GM15510 (cell line): Measurements from ENCODE around the gene FARP1.

Experiments used
- POLR2A ChIP-seq: IDR thresholded peaks from 3 replicates; pipeline ENCODE4 v1.6.1; 2011; ENCODE audit warnings: borderline replicate concordance; ENCODE audit not compliant: insufficient read length; ENCODE audit errors: extremely low read depth

The FARP1 gene

DNA sequence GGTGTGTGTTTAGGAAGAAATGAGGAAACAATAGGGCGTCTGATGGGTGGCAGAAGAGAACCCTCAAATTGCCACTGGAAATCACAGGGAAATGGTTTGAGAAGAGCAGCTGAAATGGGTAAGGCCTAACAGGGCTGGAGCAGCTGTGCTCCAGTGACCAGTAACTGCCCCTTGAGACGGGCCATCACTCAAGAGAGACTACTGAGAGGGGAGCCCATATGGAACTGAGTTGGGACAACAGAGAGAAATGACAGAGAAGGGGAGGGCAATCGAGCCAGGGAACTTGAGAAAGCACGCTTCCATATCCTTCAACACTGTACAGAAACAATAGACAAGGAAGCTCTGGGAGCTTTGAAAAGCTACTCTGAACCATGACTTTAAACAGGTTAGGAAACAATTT is 209.3 kb downstream of the FARP1 start:
- no peak for TF ChIP-seq POLR2A

DNA sequence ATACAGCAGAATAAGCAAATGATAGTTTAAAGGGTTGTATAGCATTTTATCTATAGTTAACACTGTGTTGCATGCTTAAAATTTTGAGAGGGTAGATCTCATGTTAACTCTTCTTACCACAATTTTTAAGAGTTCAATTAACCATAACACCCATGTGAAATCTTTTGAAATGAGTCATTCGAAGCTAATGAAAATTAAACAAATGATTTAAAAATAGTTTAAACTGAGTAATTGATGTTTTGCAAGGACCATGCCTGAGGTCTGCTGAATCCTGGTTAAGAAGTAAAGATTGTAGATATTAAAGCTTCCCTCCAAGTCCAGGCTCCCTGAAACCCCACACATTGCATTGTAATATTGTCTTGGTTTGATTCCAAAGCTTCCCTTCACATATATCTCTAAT is 210.9 kb downstream of the FARP1 start:
- TF ChIP-seq POLR2A, result no peak

DNA sequence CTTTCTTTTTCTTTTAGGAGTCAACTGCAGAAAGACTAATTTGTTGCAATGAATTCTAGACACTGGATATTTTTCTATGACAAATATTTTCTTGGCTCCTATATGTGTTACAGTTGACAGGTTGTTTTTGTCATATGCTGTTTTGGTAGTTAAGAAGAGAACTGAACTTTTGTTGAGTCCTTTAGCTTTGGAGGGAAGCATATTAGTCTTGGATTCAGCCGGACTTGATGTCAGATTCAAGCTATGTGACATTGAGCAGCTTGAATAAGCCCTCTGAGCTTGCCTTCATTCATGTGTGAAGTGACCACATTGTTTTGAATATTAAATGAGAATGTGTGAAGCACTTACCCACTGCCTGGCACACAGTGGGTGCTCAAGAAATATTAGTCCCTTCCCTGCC is 216.0 kb downstream of the FARP1 start:
- no peak for TF ChIP-seq POLR2A

DNA sequence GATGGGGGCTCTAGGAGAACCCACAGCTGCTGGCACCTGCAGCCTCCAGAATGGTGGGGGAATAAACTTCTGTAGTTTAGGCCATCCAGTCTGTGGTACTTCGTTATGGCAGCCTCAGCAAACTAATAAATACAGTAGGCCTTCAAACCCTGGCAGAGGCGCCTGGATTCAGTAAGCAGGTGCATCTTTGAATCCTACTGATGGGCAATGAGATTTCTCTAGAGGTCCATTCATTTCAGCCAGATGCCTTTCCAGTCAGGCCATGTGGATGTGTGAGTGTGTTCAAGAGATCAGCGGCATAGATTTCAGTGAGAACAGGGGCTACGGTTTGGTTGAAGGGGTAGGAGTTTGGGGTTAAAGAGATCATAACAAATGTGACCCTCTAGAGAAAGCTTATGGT is 217.7 kb downstream of the FARP1 start:
- TF ChIP-seq POLR2A, result no peak

DNA sequence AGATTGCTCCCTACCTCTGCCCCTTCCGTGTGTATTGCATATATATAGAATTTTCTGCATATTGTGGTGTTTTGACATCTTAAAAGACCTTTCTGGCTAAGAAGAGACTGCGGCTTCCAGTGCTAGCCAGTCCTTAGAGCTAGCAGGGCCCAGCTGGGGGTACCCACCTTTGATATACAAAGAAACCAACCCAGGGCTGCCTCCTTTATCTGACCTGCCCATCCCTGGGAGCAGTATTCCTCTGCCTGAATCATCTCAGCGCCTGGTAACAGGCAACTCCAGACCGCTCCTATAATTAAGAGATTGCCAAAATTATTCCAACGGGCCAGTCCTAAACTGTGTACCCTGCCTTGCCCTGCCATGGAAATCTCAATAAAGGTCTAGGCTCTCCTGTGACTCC is 220.4 kb downstream of the FARP1 start:
- TF ChIP-seq POLR2A, result no peak

DNA sequence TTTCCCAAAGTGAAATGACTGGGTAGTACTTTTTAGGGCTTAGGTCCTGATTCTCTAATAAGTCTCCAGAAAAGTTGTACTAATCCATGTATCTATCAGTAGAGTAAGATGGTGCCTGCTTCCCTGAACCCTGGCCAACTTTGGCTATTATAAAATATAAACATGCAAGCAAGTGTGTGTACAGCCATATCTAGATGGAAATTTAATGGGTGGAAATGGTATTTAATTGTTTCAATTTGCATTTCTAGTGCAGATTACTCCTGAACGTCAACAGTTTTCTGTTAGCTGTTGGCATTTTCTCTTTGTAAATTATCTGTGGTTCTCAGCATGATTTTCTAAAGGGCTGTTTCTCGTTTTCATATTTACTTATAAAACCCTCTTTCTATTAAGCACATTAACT is 221.3 kb downstream of the FARP1 start:
- no peak for TF ChIP-seq POLR2A

DNA sequence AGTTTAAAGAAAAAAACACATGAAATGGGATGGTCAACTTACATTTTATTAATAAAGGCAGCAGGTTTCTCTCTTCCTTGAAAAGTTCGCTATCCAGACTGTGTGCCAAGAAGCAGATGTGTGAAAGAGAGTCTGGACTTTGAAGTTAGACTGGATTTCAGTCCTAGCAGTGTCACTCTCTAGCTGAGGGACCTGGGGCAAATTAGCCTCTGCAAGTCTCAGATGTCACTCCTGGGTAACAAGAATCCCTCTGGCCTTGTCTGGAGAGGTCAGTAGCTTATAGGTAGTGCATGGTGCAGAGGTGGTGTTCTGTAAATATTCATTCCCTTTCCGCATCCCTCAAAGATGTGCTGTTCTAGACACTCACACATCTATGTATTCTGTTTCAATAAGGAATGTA is 221.8 kb downstream of the FARP1 start:
- no peak for TF ChIP-seq POLR2A

DNA sequence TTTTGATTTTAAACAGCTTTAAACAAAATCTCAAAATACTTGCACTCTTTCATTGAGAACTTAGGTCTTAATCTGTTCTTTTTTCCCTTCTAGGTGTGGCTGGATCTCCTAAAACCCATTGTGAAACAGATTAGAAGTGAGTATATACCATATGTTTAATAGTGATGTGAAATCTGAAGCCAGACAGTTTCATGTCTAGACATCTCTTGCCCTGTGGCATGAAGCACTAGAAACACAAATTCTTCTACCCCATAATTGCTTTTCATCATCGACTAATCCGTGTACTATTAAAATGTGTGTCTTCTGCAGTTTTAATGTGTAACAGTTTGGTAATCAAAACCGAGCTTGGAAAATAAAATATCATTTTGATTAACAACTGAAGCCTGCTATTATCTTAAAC is 222.4 kb downstream of the FARP1 start:
- TF ChIP-seq POLR2A, result no peak

DNA sequence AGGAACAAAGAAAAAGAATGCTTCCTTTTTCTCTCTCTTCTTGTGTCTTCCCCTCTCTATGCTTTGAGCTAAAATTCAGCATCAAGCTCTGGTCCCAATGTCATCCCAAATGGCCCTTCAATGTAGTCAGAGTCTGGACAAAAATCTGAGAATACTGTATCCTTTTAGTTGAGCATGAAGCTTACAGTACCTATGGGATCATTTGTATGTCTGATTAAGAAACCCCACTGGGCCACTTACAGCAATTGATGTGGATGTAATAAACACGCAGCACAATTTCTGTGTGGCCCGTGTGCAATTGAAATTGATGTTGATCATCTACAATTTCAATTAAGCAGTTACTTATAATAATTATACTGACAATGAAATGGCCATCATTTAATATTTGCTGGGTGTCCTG is 223.1 kb downstream of the FARP1 start:
- no peak for TF ChIP-seq POLR2A

DNA sequence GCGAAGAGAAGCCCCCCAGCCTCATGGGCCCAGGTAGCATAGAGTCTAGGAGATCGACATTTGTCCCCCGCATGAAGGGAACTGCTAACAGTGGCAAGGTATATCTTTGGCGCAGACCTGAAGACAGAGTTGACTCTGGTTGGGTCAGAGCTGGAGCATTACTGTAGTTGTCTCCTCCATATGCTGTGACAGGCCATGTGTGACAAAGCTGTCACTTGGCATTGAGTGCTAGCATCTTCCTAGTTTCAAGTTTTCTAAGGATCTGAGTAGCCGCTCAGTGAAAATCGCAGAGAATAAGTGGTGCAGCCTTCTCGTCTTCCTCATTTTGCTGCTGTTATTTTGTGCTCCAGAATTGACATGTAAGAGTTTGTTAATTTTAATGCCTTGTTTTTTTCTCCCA is 223.5 kb downstream of the FARP1 start:
- TF ChIP-seq POLR2A, result no peak

DNA sequence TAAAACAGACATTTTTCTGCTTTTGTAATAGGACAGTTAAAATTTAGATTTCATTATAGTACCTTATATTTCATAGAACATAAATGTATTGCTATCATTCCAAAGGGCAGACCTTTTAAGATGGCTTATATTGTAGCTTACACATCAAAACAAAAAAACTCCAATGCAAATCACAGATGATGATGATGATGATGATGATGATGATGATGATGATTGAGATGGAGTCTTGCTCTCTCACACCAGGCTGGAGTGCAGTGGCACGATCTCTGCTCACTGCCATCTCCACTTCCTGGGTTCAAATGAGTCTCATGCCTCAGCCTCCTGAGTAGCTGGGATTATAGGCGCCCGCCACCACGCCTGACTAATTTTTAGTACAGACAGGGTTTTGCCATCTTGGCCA is 224.1 kb downstream of the FARP1 start:
- TF ChIP-seq POLR2A, result no peak

DNA sequence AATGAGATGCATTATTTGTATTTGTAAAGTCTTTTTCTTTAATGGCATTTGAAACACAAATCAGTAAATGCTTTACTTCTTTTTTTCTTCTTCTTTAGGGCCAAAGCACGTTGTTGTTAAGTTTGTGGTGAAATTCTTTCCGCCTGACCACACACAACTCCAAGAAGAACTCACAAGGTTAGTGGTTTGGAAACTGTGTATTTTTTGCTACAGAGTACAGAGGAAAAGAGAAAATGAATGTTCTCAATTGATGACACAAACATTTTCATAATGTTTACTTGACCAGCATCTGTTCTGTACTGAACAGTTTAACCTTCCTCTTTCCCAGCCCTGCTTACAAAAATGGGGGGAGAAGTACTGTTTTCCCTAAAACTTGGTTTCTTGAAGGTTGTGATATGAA is 225.1 kb downstream of the FARP1 start:
- TF ChIP-seq POLR2A, result no peak

DNA sequence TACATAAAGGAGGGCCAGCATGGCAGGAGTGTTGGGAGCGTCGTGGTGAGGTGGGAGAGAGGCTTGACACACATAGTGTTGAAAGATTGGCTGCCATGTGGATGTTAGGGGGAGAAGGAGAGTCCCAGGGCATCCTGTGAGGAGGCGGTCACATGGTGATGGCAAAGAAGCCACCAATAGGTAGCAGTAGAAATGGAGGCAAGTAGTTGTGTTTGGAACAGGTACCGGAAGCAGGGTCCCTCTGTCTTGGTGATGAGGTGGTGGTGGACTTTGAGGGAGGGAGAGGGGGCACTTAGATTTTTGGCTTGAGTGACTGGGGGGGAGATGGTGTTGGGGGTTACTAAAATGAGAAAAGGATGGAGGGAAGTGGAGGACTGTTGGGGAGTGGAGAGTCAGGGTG is 227.4 kb downstream of the FARP1 start:
- no peak for TF ChIP-seq POLR2A

DNA sequence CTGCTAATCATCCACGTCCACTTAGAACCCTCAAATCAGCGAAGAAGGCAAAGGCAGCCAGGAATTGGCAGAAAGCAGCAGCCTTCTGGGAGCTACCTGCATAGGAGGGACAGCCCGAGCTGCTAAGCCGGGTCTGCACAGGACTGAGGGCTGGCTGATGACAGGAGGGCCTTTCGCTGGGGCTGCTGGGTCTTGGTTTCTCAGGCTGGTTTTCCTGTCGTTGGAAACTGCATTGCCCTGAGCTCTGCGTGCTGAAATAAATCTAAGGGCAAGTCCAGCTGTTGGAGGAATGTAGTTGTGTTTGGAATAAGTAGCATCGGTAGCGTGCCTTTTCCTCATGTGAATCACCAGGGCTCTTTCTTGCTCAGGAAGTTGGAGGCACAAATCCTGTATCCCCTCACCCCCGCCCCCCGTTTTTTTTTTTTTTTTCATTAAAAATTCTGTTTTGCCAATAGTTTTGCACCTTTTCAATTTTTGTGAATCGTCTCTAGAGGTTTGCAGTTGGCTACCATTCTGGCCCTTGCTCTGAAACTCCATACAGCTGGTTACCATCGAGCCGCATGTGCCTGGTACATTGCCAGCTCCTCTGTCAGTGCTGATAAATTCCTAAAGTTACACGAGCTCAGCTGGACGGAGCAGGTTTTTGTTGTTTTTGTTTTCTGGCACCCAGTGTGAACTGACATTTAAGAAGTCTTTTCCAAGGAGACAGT is 228.1 kb downstream of the FARP1 start:
- no peak for TF ChIP-seq POLR2A

DNA sequence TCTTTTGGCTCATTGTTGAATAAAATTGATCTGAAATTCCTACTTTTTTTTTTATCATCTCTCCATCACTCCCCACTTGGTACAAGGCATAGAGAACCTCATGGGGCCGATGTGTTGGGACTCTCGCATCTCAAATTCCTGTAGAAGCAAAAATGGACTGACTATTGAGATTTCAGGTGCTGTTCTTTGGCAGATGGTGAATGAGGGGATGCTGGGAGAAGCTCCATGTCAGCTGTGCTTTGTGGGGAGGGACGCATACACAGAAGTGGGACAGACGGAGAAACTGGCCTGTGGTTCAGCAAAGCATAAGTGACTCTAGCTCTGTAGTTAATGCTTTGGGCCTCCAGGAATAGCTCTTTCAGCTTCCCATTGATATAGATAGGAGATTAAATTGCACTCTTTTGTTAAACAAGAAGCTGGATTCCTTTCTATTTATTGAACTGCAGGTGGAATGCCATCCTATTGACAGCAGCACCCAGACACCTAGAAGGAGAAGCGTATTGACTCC is 228.7 kb downstream of the FARP1 start:
- no peak for TF ChIP-seq POLR2A

DNA sequence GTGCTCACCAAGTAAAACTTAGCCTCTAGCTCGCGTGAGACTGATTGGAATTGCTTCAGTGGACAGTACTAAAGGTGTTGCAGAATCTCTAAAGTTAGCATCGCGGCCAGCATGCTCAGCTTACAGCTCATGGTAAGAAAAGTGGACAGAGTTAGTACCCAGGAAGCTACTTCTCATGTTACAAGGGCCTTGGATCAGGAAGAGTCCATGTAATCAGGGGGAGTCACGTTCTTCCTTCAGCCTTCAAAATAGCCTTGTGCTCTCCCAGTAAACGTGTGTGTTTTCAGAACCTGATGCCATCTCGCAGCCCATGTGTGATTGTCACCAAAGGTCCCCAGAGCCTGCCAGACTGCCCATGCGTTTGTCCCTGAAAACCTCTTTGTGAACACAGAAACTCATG is 230.0 kb downstream of the FARP1 start:
- TF ChIP-seq POLR2A, result no peak

DNA sequence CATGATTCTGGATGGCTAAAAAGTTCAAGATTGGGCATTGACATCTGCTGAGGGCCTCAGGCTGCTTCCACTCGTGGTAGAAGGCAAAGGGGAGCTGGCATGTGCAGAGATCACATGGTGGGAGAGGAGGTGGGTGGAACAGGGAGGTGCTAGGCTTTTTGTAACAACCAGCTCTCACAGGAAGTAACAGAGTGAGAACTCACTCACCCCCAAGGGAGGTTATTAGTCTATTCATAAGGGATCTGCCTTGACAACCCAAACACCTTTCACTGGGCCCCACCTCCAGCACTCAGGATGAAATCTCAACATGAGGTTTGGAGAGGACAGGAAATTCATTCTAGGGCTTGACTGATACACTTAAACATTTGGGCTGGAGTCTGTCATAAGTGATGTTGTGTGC is 231.9 kb downstream of the FARP1 start:
- no peak for TF ChIP-seq POLR2A
